Measurements from ENCODE around the gene OSTC.

The OSTC gene

DNA sequence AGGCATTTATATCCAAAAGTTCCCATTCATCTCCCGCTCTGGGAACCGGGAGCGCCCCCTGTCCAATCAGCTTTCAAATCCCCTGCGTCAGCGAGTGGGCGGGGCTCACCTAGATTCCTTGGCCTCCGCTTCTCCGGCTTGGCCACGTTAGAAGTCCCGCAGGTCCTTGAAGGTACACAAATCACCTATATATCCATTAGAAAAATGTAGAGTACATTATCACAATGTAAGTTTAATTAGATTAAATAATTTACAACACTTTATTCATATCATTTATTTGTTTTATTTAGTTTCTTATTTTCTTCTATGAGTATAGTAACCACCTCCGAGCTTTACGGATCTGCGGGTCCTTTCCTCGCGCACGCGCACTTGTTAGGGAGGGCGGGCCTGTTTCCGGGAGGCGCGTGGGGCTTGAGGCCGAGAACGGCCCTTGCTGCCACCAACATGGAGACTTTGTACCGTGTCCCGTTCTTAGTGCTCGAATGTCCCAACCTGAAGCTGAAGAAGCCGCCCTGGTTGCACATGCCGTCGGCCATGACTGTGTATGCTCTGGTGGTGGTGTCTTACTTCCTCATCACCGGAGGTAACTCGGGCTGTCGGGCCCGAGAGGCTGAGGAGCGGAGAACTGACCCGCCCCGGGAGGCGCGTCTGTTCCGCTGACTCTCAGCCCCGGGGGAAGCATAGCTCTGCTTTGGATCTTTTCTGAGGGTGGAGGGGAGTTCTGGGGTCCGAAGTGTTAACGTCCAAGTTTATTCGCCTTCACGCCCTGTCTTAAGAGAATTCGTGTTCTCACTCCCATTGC is at the start of gene OSTC:
TSS of gene OSTC (plus strand) at position 388 of the 802 bp plus-strand sequence. CDS start at position 445, 57 bp downstream.
- in situ Hi-C loops (cut with HindIII; ENCODE audit: low sequenced_read_pairs), result no loop called here

DNA sequence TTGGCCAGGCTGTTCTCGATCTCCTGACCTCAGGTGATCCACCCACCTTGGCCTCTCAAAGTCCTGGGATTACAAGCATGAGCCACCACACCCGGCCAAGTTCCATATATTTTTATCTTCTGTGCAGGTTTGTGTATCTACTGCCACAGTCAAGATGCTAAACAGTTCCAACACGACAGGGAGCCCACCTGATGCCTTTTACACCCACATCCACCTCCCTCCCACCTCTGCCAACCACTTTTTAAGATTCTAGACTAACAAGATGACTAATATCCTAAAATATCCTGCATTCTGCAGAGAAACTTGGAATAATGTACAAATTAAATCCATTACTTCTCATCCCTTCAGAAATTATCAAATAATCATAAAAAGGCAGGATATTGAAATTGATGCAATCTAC is 49.3 kb upstream of the OSTC start:
- in situ Hi-C loops (cut with HindIII; ENCODE audit: low sequenced_read_pairs), result no loop called here

GRCh38 chr4:108601532-108601931 is 48.9 kb upstream of the OSTC start:
- in situ Hi-C loops (cut with HindIII; ENCODE audit: low sequenced_read_pairs), result no loop called here

DNA sequence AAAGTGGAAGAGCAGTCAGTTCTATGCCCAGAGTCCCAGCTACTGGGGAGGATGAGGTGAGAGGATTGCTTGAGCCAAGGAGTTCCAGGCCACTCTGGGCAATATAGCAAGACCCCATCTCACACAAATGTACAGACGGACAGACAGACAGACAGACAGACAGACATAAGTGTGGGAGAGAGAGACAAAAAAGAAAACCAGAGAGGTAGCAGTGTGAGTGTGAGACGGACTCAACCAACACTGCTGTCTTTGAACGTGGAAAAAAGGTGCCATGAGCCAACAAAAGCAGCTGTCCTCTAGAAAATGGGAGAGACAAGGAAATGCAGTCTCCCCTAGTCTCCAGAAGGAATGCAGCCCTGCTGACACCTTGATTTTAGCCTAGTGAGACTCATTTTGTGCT is 48.2 kb upstream of the OSTC start:
- in situ Hi-C loops (cut with HindIII; ENCODE audit: low sequenced_read_pairs), result no loop called here

DNA sequence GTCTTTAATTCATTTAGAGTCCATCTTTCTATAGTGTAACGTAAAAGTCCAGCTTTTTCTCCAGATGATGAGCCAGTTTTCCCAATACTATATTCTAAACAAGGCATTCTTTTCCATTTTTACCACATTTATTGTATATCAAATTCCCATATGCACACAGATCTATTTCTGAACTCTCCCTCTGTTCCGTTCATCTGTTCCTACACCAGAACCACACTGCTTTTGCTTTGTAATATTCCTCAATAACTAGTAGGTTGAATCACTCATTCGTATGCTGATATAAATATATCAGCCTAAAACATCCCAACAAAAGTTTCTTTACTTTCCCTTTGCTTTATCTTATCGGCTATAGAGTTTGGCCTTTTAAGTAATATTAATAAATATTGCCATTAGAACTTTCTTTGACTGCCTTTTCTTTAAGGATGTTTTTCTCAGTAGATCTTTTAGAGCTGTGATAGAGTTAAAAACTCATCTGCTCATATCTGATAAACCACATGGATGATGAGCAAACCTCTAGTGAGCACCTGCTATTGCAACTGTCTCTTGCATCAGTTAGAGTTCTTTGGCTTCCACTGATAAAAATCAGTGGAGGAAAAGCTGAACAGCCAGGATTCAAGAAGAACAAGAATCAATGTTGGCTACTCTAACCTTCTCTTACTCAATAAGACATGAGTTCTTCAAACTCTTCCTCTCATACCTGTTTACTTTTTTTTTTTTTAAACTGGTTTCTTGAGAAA is 43.2 kb upstream of the OSTC start:
- in situ Hi-C loops (cut with HindIII; ENCODE audit: low sequenced_read_pairs), result no loop called here

DNA sequence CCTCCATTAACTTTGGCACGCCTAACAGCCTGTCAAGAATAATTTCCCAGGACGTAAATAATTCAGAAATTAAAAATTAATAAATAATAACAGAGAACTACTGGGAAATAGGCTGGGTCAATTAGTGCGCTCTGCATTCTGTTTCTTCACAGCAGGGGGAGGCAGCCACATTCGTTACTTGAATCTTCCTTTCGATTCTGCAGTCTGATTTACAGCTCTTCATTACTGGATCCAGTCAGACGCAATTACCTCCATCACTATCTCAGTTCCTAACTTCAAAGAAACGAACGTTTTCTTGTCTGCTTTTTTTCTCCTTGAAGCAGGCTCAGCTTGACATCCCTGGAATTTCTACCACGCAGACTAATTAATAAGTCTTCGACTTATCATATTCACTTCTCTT is 39.0 kb upstream of the OSTC start:
- in situ Hi-C loops (cut with HindIII; ENCODE audit: low sequenced_read_pairs), result no loop called here

DNA sequence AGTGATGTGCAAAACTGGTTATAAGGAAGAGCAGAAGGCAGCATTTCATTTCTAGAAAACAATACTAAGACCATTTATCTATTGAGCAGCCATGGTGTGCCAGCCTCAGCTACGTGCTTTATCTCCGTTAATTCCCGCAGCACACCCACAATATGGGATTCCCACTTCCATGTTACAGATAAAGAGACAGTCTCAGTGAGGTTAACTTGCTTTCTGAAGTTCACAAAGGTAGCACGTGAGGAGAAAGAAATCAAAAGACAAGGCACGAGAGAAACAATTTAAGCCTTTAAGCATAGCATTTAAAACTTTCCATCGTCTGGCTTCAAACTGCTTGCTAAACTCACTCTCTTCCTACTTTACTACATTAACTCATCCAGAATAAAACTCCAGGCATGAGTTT is 38.0 kb upstream of the OSTC start:
- in situ Hi-C loops (cut with HindIII; ENCODE audit: low sequenced_read_pairs), result no loop called here

GRCh38 chr4:108619372-108620100 is 30.9 kb upstream of the OSTC start:
- in situ Hi-C loops (cut with HindIII; ENCODE audit: low sequenced_read_pairs), result no loop called here

DNA sequence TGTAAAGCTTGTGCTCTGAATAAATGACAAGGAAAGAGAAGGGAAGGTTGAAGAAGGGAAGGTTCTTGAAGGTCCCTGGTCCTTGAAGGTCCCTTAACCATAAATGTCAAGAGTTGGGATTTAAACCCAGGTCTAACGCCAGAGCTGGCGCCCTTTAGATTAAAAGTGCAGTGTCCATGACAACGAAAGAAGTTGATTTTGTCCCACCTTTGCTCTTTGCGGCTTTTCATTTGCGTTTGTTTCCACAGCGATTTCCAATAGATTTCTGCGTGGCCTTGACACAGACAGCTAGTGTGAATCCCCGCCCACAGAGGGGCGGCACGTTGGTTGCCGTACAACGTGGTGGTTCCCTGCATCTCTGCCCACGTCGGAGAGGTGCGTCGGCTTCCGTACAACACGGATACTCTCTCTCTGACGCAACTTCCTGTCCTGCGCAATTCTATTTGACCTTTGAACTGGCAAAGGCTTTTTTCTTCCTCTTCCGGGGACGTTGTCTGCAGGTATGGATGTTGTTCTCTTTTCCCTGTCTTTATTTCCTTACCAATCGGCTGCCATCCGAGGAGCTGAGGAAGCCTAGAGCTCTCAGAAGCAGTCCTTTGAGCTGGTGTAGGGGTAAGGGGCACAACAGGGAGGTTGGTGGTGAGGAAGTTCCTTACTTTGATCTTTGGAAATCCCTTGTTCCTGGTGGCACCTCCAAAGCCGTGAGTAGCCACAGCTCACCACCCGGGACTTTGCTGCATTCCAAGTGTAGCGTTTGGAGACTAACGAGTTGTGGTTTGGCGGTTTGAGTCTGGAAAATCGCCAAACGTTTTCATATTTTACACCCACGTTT is 30.1 kb upstream of the OSTC start, which contains the start of gene RPL34:
TSS of gene RPL34 (plus strand) at position 476 of the 832 bp plus-strand sequence. CDS start 1,384 bp downstream, outside the sequence.
- in situ Hi-C loops (cut with HindIII; ENCODE audit: low sequenced_read_pairs), result no loop called here

DNA sequence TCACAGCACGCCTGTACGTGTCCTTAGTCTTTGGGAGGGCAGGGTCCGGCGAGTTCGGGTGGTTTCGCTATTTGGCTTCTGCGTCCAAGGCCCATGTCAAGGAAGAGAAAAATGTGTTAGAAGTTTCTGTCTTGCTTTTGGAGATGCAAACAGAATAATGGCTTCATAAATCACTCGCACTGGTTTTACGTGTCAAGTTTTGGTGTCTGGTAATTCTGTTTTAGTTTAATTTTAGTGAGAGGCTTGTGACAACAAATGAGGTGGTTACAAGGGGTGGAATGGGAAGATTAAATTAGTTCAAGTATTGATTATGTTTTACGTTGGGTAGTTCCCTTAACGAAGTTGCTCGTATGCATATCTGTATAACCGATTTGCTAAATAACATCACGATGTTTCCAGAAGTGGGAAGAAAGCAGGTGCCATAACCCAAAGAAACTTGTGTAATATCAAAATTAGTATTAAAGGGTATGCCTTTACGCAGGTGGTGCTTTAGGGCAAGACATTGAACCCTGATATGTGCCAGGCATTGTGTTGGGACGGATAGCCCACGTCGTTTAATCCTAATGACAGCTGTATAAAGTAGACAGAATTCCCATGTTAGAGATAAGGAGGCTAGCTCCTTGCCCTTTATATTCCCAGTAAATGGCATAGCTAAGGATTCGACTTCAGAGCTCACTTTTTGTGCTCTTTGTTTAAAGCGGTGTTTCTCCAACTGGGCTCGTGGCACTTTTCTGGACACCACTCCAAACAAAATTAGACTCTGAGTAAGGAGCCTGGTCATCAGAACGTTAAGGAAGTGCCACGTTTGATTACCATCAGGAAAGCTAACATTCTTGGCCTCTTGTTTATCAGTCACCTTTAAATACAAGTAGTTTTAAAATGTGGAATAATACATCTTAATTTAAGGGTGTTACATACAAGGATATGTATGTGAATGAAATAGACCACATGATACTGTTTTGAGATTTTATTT is 29.2 kb upstream of the OSTC start:
- in situ Hi-C loops (cut with HindIII; ENCODE audit: low sequenced_read_pairs), result no loop called here

DNA sequence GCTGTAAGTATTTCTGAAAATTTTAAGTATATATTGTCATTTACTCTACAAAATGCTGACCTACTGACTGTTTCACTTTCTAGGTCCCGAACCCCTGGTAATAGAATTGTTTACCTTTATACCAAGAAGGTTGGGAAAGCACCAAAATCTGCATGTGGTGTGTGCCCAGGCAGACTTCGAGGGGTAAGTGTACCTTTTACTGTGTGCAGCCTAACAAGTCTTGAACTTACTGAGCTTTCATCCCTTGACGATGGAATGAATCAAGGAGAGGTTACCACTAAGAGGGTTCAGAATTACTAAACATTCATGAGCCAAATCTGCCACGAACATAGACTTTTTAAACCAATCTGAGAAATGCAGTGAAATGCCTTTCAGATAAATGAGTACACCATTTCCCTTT is 28.4 kb upstream of the OSTC start:
- in situ Hi-C loops (cut with HindIII; ENCODE audit: low sequenced_read_pairs), result no loop called here

GRCh38 chr4:108622828-108623227 is 27.6 kb upstream of the OSTC start:
- in situ Hi-C loops (cut with HindIII; ENCODE audit: low sequenced_read_pairs), result no loop called here

DNA sequence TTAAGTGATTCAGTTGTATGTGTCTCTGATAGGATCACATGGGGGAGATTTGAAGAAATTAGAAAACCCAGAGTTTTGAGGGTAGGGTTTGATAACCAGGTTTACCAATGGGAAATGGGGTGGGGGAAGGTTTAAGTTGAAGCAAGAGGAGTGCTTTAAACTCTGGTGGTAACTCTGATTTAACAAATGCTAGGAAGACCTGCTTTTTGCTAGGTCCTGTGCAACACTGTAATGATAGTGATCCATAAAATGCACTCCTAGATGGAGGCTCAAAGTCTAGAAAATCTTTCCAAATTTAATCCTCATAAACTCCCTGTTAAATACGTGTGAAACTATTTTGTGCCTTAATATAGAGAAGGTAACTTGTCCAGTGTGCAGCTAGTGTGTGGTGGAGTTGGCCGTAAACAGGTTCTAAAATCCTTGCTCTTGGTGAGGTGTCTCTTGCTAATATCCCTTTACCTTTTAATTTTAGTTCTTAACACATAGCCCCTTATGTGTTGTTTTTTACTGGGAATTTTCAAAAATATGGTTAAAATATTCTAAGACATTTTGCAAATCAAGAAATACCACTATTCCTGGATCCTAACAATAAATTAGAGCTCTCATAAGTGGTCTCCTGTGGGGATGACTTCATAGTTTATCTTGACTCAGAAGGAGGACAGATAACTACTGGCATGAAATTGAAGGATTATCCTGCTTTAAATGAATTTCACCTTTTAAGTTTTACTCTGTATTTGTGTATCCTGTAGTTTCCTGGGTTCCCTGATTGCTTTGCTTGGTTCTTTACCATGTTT is 25.9 kb upstream of the OSTC start:
- in situ Hi-C loops (cut with HindIII; ENCODE audit: low sequenced_read_pairs), result no loop called here

GRCh38 chr4:108626056-108626455 is 24.3 kb upstream of the OSTC start:
- in situ Hi-C loops (cut with HindIII; ENCODE audit: low sequenced_read_pairs), result no loop called here

GRCh38 chr4:108628411-108628810 is 22.0 kb upstream of the OSTC start:
- in situ Hi-C loops (cut with HindIII; ENCODE audit: low sequenced_read_pairs), result no loop called here

GRCh38 chr4:108635070-108635655 is 15.2 kb upstream of the OSTC start:
- in situ Hi-C loops (cut with HindIII; ENCODE audit: low sequenced_read_pairs), result no loop called here

GRCh38 chr4:108636246-108636645 is 14.2 kb upstream of the OSTC start:
- in situ Hi-C loops (cut with HindIII; ENCODE audit: low sequenced_read_pairs), result no loop called here

DNA sequence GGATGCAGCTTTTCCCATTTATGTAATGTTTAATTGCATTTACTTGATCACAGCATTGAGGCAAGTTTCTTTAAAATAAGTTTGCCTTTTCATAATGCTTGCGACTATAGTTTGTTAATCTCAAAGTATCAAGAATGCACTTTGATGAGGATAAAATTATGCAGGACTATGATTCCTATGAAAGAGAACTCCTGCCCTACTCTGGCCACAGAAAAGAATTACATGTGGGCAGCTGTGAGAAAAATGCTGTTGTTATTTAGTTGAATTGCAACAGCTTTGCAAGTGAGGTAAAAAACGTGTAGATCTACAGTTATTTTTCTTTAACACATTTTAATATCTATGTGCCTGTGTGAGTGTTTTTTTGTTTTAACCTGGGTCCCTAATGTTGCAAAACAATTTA is 12.5 kb upstream of the OSTC start:
- in situ Hi-C loops (cut with HindIII; ENCODE audit: low sequenced_read_pairs), result no loop called here

Measured in endothelial cell of hepatic sinusoid (primary cell).